ENCODE results near the gene OCA2. TPM values are rescaled to one million over a fixed set of nuclear protein-coding genes. Genes with fewer than 3 reads are reported as not detected.

Gene OCA2
- total and polyA plus RNA-seq, 4 donors: 1.6 to 4.0 (median 2.5) TPM

GRCh38 chr15:28026764-28027713 is 72.1 kb downstream of the OCA2 start:
- Histone ChIP-seq H3K4me1 (ENCODE audit: control insufficient read depth in 1 of 2, insufficient read depth in 2 of 2, low read length in 2 of 2) (no peaks in the 10 kb centered on the region), H3K9me3 (ENCODE audit: control insufficient read depth, low read length) (no peaks in the 10 kb centered on the region), H3K36me3 (ENCODE audit: control insufficient read depth in 1 of 2, insufficient read depth in 2 of 2, low read length in 1 of 2) (peaks cover 0 to 1% of the 10 kb centered on the region in 2 donors), H3K27ac (ENCODE audit: low read depth in 1 of 2, low read length in 2 of 2) (no peak overlapping the region), H3K4me3 (ENCODE audit: low read length in 2 of 2) (no peak overlapping the region), H3K27me3 (ENCODE audit: control insufficient read depth in 1 of 2, insufficient read depth in 2 of 2, low read length in 1 of 2) (no peaks in the 10 kb centered on the region)
- ATAC-seq (ENCODE audit: low FRiP score): no peak
- intact Hi-C loops (cut with DNase I): loop anchor here in 1 of 2 donors (10.0 kb wide), 1 partner anchor 98 kb away; no protein-coding TSS in a partner anchor
- WGBS, 2 donors: 93 to 95% methylated on average over 45 of the region's 45 CpGs
- peak in 1 of 2 donors; percentile 62 for DNase-seq

GRCh38 chr15:28026221-28026620 is 72.9 kb downstream of the OCA2 start:
- Histone ChIP-seq H3K27me3 (ENCODE audit: control insufficient read depth in 1 of 2, insufficient read depth in 2 of 2, low read length in 1 of 2) (no peaks in the 10 kb centered on the region), H3K4me1 (ENCODE audit: control insufficient read depth in 1 of 2, insufficient read depth in 2 of 2, low read length in 2 of 2) (no peaks in the 10 kb centered on the region), H3K9me3 (ENCODE audit: control insufficient read depth, low read length) (no peaks in the 10 kb centered on the region), H3K4me3 (ENCODE audit: low read length in 2 of 2) (no peak overlapping the region), H3K36me3 (ENCODE audit: control insufficient read depth in 1 of 2, insufficient read depth in 2 of 2, low read length in 1 of 2) (peaks cover 0 to 1% of the 10 kb centered on the region in 2 donors), H3K27ac (ENCODE audit: low read depth in 1 of 2, low read length in 2 of 2) (no peak overlapping the region)
- DNase-seq (no peak), ATAC-seq (ENCODE audit: low FRiP score) (no peak)
- intact Hi-C loops (cut with DNase I): loop anchor here in 1 of 2 donors (10.0 kb wide), 1 partner anchor 99 kb away; no protein-coding TSS in a partner anchor
- WGBS, 2 donors: 94 to 96% methylated on average over 9 of the region's 9 CpGs

GRCh38 chr15:28025413-28025812 is 73.7 kb downstream of the OCA2 start:
- ATAC-seq (ENCODE audit: low FRiP score) (no peak), DNase-seq (peak in 1 of 2 donors; percentile 62)
- Histone ChIP-seq H3K4me3 (ENCODE audit: low read length in 2 of 2) (no peak overlapping the region), H3K9me3 (ENCODE audit: control insufficient read depth, low read length) (no peaks in the 10 kb centered on the region), H3K27ac (ENCODE audit: low read depth in 1 of 2, low read length in 2 of 2) (no peak overlapping the region), H3K27me3 (ENCODE audit: control insufficient read depth in 1 of 2, insufficient read depth in 2 of 2, low read length in 1 of 2) (no peaks in the 10 kb centered on the region), H3K36me3 (ENCODE audit: control insufficient read depth in 1 of 2, insufficient read depth in 2 of 2, low read length in 1 of 2) (peaks cover 0 to 1% of the 10 kb centered on the region in 2 donors), H3K4me1 (ENCODE audit: control insufficient read depth in 1 of 2, insufficient read depth in 2 of 2, low read length in 2 of 2) (no peaks in the 10 kb centered on the region)
- WGBS, 2 donors: 96 to 97% methylated on average over 7 of the region's 7 CpGs
- intact Hi-C loops (cut with DNase I): loop anchor here in 1 of 2 donors (10.0 kb wide), 1 partner anchor 99 kb away; no protein-coding TSS in a partner anchor

GRCh38 chr15:28024889-28025250 is 74.2 kb downstream of the OCA2 start:
- intact Hi-C loops (cut with DNase I): loop anchor here in 1 of 2 donors (10.0 kb wide), 1 partner anchor 100 kb away; no protein-coding TSS in a partner anchor
- ATAC-seq (ENCODE audit: low FRiP score): no peak

GRCh38 chr15:28023933-28024888 is 74.9 kb downstream of the OCA2 start:
- H3K36me3 ChIP-seq (ENCODE audit: control insufficient read depth in 1 of 2, insufficient read depth in 2 of 2, low read length in 1 of 2): peaks cover 0 to 1% of the 10 kb centered on the region in 2 donors
- no peak overlapping the region for H3K27ac ChIP-seq (ENCODE audit: low read depth in 1 of 2, low read length in 2 of 2)
- no peaks in the 10 kb centered on the region for H3K4me1 ChIP-seq (ENCODE audit: control insufficient read depth in 1 of 2, insufficient read depth in 2 of 2, low read length in 2 of 2)
- H3K9me3 ChIP-seq (ENCODE audit: control insufficient read depth, low read length): no peaks in the 10 kb centered on the region
- DNase-seq (peak in 1 of 2 donors; percentile 67), ATAC-seq (ENCODE audit: low FRiP score) (no peak)
- no peaks in the 10 kb centered on the region for H3K27me3 ChIP-seq (ENCODE audit: control insufficient read depth in 1 of 2, insufficient read depth in 2 of 2, low read length in 1 of 2)
- no peak overlapping the region for H3K4me3 ChIP-seq (ENCODE audit: low read length in 2 of 2)
- intact Hi-C loops (cut with DNase I): loop anchor here in 1 of 2 donors (10.0 kb wide), 1 partner anchor 101 kb away; no protein-coding TSS in a partner anchor
- WGBS, 2 donors: 89 to 90% methylated on average over 19 of the region's 19 CpGs

More at GRCh38 chr15:28024889-28025250, 74.2 kb downstream of the OCA2 start:
- H3K27me3 ChIP-seq (ENCODE audit: control insufficient read depth in 1 of 2, insufficient read depth in 2 of 2, low read length in 1 of 2): no peaks in the 10 kb centered on the region
- no peak overlapping the region for H3K27ac ChIP-seq (ENCODE audit: low read depth in 1 of 2, low read length in 2 of 2)
- H3K4me3 ChIP-seq (ENCODE audit: low read length in 2 of 2): no peak overlapping the region
- DNase-seq: no peak
- 99 to 100% methylated on average over 1 of the region's 1 CpG for WGBS, 2 donors
- H3K9me3 ChIP-seq (ENCODE audit: control insufficient read depth, low read length): no peaks in the 10 kb centered on the region
- H3K4me1 ChIP-seq (ENCODE audit: control insufficient read depth in 1 of 2, insufficient read depth in 2 of 2, low read length in 2 of 2): no peaks in the 10 kb centered on the region
- peaks cover 0 to 1% of the 10 kb centered on the region in 2 donors for H3K36me3 ChIP-seq (ENCODE audit: control insufficient read depth in 1 of 2, insufficient read depth in 2 of 2, low read length in 1 of 2)

GRCh38 chr15:28023422-28023821 is 75.7 kb downstream of the OCA2 start:
- intact Hi-C loops (cut with DNase I): loop anchor here in 1 of 2 donors (10.0 kb wide), 1 partner anchor 101 kb away; no protein-coding TSS in a partner anchor
- Histone ChIP-seq H3K4me1 (ENCODE audit: control insufficient read depth in 1 of 2, insufficient read depth in 2 of 2, low read length in 2 of 2) (no peaks in the 10 kb centered on the region), H3K9me3 (ENCODE audit: control insufficient read depth, low read length) (no peaks in the 10 kb centered on the region), H3K36me3 (ENCODE audit: control insufficient read depth in 1 of 2, insufficient read depth in 2 of 2, low read length in 1 of 2) (peaks cover 0 to 1% of the 10 kb centered on the region in 2 donors), H3K27ac (ENCODE audit: low read depth in 1 of 2, low read length in 2 of 2) (no peak overlapping the region), H3K4me3 (ENCODE audit: low read length in 2 of 2) (no peak overlapping the region), H3K27me3 (ENCODE audit: control insufficient read depth in 1 of 2, insufficient read depth in 2 of 2, low read length in 1 of 2) (no peaks in the 10 kb centered on the region)
- DNase-seq: no peak
- WGBS, 2 donors: 97 to 98% methylated on average over 8 of the region's 8 CpGs
- no peak for ATAC-seq (ENCODE audit: low FRiP score)

- no peaks in the 10 kb centered on the region for H3K4me1 ChIP-seq (ENCODE audit: control insufficient read depth in 1 of 2, insufficient read depth in 2 of 2, low read length in 2 of 2)
- no peak for ATAC-seq (ENCODE audit: low FRiP score)
- no peak overlapping the region for H3K27ac ChIP-seq (ENCODE audit: low read depth in 1 of 2, low read length in 2 of 2)
- 79 to 88% methylated on average over 2 of the region's 2 CpGs for WGBS, 2 donors
- H3K27me3 ChIP-seq (ENCODE audit: control insufficient read depth in 1 of 2, insufficient read depth in 2 of 2, low read length in 1 of 2): no peaks in the 10 kb centered on the region
- intact Hi-C loops (cut with DNase I): loop anchor here in 1 of 2 donors (10.0 kb wide), 1 partner anchor 102 kb away; no protein-coding TSS in a partner anchor
- H3K4me3 ChIP-seq (ENCODE audit: low read length in 2 of 2): no peak overlapping the region
- H3K9me3 ChIP-seq (ENCODE audit: control insufficient read depth, low read length): no peaks in the 10 kb centered on the region
- H3K36me3 ChIP-seq (ENCODE audit: control insufficient read depth in 1 of 2, insufficient read depth in 2 of 2, low read length in 1 of 2): peaks cover 0 to 1% of the 10 kb centered on the region in 2 donors
- no peak for DNase-seq
These were observed 76.2 kb downstream of the OCA2 start for GRCh38 chr15:28022961-28023360.

- H3K27me3 ChIP-seq (ENCODE audit: control insufficient read depth in 1 of 2, insufficient read depth in 2 of 2, low read length in 1 of 2): no peaks in the 10 kb centered on the region
- DNase-seq (peak in 1 of 2 donors; percentile 65), ATAC-seq (ENCODE audit: low FRiP score) (no peak)
- intact Hi-C loops (cut with DNase I): loop anchor here in 1 of 2 donors (10.0 kb wide), 1 partner anchor 103 kb away; no protein-coding TSS in a partner anchor
- no peak overlapping the region for H3K27ac ChIP-seq (ENCODE audit: low read depth in 1 of 2, low read length in 2 of 2)
- WGBS, 2 donors: 49% methylated on average over 13 of the region's 13 CpGs
- H3K4me1 ChIP-seq (ENCODE audit: control insufficient read depth in 1 of 2, insufficient read depth in 2 of 2, low read length in 2 of 2): no peaks in the 10 kb centered on the region
- H3K4me3 ChIP-seq (ENCODE audit: low read length in 2 of 2): no peak overlapping the region
- peaks cover 0 to 1% of the 10 kb centered on the region in 2 donors for H3K36me3 ChIP-seq (ENCODE audit: control insufficient read depth in 1 of 2, insufficient read depth in 2 of 2, low read length in 1 of 2)
- no peaks in the 10 kb centered on the region for H3K9me3 ChIP-seq (ENCODE audit: control insufficient read depth, low read length)
These were observed 76.9 kb downstream of the OCA2 start for GRCh38 chr15:28022181-28022580.
